ENCODE results near the gene SEMA3G.

The SEMA3G gene

DNA sequence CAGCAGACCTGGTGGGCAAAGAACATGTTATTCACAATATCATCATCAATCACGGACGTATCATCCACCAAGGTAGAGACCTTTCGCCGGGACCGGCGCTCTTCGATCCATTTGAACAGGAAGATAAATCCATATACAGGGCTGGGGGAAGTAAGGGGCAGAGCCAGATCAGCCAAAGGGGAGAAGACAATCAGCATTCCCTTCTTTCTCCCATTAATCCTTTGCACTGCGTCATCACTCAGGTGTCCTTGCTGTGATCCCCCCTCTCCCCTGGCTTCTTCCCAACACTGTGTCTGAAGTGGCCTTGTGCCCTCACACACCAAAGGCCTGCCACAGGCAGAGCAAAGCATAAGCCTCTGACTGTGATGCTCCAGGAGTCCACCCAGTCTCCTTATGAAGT is 36.4 kb downstream of the SEMA3G start:
- DNase-seq = peak; percentile 5

DNA sequence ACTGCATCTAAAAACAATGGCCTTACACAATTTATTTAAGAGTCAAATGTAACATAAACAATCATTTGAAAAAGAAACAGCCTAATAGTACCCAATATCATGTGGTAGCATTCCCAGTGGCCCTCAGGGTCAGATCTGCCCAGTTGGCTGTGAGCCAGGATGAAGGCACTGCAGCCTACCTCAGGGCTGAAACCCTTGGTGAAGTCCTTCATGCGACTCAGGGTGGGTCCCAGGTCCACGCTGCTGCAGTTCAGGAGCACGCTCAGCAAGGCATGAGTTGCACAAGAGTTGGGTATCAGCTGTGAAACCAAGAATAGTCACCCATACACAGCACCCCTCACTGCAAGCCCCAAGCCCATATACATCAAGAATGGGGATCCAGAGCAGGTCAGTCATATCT is 37.1 kb downstream of the SEMA3G start:
- peak; percentile 25 for DNase-seq

DNA sequence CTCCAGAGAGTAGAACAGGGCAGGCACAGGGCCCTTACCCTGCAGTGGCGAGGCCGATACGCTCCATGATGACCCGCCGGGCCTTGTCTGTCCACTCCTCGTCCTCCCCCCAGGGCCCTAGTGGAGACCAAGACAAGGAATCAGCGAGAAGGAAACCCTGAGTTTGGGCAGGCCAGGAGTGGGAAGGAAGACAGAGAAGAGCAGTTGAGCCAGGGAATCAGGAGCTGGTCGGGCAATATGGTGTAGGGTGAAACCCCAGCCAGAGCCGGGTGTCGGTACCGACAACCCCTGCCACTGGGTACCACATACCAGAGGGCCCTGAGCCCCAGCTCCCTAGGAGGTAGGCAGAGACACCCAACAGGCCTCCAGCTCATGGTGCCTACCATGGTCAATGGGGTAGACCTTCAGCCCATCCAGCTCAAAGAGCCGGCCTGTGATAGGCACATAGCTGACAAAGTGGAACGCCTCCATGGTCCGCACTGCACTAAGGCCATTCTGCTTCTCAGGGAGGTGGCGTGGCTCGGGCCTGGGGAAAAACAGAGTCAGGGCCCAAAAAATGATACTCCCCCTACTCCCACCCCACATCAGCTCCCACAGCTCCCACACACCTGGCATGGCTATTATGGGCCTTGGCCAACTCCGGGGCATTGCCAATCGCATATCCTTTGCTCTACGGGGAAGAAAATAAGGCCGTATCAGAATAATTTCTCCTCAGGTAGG is 38.0 kb downstream of the SEMA3G start:
- peak; percentile 38 for DNase-seq

DNA sequence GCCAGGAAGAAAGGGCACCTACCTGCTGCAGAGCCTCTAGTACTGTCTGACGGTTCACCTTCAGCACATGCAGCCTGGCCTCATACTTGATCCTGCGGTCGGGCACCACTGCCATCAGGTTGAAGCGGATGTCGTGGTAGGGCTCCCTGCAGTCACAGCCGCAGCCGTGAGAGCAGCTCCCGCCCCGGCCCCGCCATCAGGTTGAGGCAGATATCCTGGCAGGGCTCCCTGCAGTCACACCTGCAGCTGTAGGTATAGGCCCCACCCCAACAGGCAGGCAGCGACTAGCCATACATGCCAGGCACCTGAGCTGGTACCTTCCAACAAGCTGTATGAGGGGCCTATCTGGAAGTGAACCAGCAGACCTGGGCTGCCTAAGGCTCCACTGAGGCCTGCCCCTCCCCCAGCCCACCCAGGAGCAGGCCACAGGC is 38.7 kb downstream of the SEMA3G start:
- DNase-seq = peak; percentile 30

DNA sequence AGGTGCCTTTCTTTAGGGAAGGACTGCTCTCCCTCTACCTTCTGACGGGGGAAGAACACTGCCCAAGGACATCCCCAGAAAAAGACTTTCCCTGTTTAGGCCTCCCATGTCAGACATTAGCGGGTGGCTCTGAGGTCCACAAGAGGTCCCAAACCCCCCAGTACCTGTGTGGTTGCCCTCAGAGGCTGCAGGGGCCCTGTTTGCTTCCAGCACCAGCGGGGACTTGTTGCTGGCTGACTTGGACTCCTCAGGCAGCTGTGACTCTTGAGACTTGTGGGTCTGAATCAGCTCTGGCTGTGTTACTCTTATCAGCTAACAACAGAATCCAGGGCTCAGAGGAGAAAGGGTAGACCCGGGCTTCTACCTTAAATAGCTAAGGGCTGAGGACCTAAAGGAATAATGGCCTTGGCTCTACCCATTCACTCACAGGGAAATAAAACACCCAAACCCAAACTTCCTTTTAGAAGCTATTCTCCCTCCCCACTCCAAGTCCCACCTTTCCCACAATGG is 39.2 kb downstream of the SEMA3G start:
- DNase-seq = no peak

DNA sequence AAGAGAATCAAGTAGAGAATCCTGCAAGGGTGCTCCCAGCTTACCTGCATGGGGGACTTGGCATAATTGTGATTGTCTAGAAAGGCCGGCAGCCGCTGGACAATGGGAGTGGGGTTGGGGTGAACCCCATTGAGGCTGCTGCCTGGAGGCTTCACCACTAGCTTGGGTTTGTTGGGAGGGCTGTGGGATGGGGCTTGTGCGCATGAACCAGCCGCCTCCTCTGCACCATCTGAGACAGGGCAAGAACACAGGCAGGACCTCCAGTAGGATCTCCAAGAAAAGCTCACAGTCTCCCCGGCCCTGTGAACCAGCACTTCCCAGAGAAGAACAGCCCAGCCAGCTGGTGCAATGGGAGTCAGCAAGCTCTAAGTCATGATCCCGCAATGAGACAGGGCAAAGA is 39.8 kb downstream of the SEMA3G start:
- peak; percentile 30 for DNase-seq

DNA sequence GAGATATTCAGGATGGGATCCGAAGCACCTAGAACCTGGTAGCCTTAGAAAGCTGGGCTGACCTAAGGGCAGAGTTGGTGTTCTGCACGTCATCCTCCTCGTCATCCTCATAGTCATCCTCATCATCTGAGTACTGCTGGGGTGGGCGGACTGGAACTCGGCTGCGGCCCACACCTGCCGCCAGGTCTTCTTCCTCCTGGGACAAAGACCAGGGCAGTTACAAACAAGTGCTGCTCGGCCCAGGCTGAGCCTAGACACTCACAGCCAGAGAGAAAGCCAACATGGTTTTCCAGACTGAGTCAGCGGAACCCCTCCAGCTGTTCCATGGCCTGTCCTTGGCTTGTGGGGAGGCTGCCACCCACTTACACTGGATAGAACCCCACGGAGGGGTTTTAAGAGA is 40.5 kb downstream of the SEMA3G start:
- DNase-seq = peak; percentile 15

DNA sequence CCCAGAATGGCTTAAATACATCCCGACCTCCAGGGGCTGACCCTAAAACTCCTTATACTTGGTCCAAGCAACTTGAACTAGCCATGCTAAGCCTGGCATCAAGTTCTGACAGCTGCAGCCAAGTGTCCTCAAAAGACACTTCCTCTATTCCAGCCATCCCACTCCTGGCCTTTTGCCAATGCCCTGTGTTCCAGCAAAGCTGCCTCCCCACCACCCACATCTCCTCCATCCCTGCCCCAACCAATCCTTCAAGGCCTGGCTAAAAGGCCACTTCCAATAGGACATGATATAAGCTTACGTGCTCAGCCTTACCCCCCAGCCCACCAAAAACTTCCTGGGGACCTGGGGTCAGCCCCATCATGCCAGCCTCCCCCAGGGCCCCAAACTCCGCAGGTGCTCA is 40.9 kb downstream of the SEMA3G start:
- peak; percentile 31 for DNase-seq

DNA sequence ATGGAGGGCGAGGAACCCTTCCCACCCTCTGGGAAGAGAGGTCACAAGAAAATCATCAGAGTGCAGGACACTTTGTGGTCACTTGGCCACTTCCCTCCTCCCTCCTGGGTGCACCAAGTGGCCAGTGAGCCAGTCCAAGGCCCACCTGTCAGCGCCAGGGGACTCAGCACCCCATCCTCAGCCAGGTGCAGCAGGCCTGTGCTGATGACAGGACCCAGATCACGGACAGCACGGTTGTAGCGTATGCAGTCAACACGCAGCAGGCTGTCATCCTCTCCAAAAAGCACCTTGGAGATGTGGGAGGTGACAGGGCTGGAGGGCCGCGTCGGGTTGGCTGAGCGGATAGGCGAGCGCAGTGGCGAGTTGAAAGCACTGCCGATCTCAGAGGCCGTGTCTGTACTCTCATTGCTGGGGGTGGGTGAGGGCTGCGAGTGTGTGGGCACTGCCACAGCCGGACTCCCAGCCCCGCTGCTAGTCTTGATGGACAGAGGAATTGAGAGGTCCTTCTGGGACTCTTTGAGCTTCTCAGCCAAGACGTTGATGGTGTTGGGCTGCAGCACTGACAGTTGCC is 41.5 kb downstream of the SEMA3G start:
- peak; percentile 29 for DNase-seq

DNA sequence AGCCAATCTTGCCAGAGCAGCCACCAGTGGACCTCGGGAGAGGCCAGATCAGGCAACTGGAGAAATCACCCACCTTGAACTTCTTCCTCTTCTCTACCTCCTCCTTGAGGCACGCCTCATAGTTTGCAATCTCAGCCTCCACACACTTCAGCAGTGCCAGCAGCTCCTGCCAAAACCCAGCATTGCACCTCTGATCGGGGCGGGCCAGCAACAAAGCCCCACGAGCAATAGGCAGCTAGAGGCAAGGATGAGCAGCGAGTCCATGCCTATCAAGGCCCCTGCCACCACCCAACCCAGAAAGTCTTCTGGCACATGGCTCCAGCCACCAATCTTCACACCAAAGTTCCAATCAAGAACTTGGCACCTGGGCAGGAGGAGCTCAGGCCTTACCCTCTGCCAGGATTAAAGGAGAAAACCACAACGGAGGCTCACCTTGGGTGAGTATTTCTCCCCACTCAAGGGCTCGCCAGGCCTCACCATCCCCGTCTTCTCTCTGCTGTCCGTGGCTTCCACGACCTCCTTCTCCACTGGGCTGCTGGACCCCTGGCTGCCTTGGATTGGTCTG is 42.1 kb downstream of the SEMA3G start:
- DNase-seq = peak; percentile 6

DNA sequence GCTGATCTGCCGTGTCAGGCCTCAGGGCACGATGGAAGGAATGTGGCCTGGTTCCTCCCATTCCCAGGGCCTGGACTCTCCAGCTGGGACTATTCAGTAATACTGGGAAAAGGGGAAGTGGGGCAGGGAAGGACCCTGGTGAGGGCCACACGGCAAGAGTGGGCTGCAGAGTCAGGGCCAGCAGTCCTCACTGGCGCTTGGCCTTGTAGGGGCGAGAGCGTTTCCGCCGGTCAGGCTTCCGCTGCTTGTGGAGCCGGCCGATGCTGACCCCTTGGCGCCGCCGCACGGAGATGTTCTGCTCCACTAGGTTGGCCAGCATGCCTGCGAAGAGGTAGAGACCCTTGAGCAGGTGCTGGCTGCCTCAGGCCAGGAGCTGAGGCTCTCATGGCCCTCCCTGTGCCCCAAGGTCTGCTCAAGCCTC is 42.8 kb downstream of the SEMA3G start:
- no peak for DNase-seq

DNA sequence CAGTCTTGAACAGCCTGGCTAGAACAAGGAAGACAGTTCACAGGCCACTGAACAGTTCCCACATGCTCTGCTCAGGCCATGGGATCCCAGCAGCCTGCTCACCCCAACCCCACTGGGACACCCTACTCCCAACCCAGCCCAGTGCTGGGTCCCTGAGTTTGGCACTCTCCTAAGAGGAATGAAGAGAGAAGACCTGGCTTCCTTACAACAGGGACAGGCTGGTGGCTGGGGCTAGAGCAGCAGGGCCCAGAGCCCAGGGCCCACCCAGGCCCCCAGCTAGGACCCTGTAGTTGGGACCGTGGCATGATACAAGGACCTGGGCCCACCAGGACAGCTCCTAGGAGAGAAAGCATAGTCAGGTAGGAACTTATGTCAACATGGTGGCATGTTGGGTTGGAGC is 43.4 kb downstream of the SEMA3G start:
- DNase-seq = no peak

DNA sequence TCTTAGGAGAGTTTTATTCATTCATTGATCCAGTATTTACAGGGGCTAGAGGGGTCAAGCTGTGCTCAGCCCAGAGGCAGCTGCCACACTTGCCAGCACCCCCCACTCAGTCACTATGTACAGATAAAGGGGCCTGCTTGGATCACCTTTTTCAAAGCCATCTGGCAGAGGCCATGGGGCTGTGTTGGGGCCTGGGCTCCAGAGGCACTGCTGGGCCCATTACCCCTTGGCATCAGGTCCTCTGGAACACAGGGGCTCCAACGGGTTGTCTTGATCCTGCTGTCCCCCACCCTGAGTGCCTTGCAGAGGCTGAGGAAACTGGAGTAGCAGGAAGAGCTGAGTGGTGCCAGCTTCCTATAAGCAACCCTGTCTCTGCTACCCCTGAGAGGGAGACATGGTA is 43.9 kb downstream of the SEMA3G start:
- DNase-seq = no peak

DNA sequence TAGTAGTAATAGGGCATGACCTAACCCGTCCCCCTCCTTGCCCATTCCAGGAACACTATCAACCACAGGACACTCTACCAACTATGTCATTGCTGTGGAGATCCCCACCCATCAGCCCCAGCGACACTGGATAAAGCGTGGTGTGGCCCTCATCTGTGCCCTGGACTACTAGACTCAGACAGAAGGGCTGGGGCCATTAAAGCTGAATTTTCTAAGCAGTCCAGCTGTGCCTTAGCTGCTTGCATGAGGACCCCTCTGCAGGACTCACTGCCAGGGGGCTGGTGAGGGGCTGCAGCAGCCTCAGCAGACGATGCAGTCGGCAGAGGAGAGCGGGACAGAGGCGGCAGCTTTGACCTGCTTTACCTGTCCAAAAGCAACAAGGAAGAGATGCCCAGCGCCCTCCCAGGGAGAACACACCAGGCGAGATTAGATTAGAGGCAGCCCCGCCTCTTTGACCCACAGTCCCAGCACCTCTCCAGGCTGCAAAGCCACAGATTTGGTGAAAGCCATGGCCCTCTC is 44.6 kb downstream of the SEMA3G start:
- no peak for DNase-seq

DNA sequence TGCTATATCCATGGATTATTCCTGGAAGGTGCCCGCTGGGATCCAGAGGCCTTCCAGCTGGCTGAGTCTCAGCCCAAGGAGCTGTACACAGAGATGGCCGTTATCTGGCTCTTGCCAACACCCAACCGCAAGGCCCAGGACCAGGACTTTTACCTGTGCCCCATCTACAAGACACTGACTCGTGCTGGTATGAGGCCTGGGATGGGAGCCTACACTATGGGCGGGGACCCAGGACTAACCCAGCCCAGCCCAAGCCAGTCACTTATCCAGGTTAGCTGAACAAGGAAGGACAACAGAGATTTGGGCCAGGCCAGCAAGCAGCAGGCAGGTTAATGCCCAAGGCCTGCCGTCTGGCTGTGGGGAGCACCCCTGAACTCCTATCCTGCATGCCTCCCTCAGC is 45.3 kb downstream of the SEMA3G start:
- DNase-seq = no peak

DNA sequence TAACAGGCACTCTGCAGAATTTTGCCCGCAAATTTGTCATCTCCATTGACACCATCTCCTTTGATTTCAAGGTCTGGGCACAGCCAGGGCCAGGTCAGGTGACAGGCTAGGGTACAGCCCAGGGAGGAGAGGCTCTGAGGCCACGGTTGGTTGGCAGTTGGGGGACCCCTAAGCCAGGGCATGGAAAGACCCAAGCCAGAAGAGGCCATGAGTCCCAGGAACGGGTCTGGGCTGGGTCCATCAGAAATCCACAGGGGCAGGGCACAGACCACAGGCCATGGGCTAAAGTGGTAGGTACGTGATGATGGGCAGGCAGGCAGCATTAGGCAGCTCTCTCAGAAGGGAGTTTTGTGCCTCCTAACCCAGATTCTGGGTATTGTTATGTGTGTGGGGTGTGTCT is 45.8 kb downstream of the SEMA3G start:
- no peak for DNase-seq

DNA sequence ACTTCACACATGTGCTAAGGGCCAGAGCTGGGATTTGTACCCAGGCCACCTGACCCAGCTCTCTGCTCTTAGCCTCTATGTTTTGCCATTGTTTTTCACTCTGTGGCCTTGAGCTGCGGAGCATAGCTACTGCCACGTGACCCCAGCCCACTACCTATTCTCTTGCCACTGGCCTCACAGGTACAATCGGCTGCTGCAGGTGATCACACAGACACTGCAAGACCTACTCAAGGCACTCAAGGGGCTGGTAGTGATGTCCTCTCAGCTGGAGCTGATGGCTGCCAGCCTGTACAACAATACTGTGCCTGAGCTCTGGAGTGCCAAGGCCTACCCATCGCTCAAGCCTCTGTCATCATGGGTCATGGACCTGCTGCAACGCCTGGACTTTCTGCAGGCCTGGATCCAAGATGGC is 46.2 kb downstream of the SEMA3G start:
- DNase-seq = no peak

DNA sequence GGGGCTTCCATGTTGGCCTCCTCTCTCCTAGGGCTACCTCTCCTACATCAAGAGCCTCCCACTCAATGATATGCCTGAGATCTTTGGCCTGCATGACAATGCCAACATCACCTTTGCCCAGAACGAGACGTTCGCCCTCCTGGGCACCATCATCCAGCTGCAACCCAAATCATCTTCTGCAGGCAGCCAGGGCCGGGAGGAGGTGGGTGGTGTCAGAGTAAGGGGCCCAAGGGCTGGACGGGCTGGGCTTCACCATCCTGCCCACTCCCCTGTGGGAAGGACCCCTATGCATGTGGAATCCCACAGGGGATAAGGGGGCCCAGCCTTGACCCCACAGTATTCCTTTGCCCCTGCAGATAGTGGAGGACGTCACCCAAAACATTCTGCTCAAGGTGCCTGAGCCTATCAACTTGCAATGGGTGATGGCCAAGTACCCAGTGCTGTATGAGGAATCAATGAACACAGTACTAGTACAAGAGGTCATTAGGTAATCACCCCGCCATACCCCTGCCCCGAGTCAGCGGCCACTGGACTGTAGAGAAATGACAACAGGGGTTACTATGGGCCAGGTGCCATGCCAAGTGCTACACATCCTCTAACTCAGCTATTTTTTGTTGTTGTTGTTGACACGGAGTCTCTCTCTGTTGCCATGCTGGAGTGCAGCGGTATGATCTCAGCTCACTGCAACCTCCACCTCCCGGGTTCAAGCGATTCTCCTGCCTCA is 47.1 kb downstream of the SEMA3G start:
- no peak for DNase-seq

DNA sequence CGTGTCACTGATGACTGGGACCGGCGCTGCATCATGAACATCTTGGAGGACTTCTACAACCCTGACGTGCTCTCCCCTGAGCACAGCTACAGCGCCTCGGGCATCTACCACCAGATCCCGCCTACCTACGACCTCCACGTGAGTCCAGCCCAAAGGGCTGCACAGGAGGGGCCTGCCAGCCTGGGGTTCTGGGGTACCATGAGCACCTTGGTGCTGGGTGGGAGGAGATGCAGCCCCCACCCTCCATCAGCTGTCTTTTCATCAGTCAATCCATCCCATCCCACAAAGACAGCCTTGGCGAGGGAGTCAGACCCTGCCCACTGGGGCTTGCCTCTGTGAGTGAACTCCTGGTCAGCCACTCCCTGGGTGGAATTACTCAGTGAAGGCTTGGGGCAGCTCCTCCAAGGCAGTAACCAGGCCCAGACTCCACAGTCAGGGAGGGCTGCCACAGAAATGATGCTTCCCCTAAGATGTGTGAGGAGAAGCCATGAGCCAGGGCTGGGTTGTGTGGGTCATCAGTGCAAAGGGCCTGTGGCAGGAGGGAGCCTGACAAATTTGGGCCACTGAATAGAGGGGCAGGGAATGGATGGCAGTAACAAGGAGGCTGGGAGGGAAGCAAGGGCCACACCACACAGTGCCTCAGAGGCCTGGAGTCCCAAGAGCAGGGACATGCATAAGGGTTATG is 47.9 kb downstream of the SEMA3G start:
- no peak for DNase-seq

DNA sequence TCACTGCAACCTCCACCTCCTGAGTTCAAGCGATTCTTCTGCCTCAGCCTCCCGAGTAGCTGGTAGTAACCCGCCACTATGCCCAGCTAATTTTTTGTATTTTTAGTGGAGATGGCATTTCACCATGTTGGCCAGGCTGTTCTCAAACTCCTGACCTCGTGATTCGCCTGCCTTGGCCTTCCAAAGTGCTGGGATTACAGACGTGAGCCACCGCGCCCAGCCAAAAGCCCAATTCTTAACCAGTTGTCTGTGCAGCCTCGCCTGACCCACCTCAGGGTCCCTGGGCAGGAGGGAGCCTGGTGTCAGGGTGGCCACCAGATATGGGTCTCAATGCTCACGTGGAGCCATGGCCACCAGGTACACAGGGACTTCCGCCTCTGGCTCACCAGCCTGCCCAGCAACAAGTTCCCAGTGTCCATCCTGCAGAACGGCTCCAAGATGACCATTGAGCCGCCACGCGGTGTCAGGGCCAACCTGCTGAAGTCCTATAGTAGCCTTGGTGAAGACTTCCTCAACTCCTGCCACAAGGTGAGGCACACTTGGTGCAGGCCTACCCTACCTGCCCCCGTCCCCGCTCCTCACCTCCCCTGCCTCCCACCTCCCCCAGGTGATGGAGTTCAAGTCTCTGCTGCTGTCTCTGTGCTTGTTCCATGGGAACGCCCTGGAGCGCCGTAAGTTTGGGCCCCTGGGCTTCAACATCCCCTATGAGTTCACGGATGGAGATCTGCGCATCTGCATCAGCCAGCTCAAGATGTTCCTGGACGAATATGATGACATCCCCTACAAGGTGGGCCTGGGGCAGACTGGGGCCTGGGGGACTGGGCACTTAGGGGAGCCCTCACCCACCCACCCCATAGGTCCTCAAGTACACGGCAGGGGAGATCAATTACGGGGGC is 48.6 kb downstream of the SEMA3G start:
- DNase-seq = no peak

DNA sequence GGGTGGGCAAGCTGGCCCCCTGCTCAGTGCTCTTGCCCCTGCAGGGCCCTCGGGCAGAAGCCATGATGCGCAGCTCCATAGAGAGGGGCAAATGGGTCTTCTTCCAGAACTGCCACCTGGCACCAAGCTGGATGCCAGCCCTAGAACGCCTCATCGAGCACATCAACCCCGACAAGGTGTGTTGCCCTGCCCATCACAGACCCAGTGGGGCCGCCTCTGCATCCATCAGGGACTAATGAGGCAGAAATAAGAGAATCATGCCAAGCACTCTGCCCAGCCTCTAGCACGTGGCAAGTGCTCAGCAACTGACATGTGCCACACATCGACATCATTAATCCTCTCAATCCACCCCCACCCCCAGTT is 49.4 kb downstream of the SEMA3G start:
- no peak for DNase-seq

All from right forelimb (tissue), 1 donor.